Stimulated activated CD8-positive, alpha-beta memory T cell treated with anti-CD3 and anti-CD28 coated beads, Interleukin-7, amount 100 ng/mL, for 4 hours (primary cell): ENCODE data around the gene SOX2.

Experiments used
- DNase-seq, 2 donors: peaks; one replicate each; pipeline ENCODE4 v3.0.0-alpha.2; 2020; ENCODE audit warnings: low read depth in 2 of 2

The SOX2 gene

GRCh38 chr3:181704421-181705085 is 7.2 kb upstream of the SOX2 start:
- DNase-seq: no peak

GRCh38 chr3:181705086-181705480 is 6.6 kb upstream of the SOX2 start:
- DNase-seq: no peak

- no peak for DNase-seq
These were observed 3.7 kb upstream of the SOX2 start for GRCh38 chr3:181707980-181708379.

GRCh38 chr3:181709537-181710279 is 2.0 kb upstream of the SOX2 start:
- no peak for DNase-seq

GRCh38 chr3:181710345-181711291 is 1.1 kb upstream of the SOX2 start:
- DNase-seq: no peak

- DNase-seq: no peak
These were observed 464 bp downstream of the SOX2 start for GRCh38 chr3:181712226-181712552.

GRCh38 chr3:181712553-181713279 is 991 bp downstream of the SOX2 start:
- no peak for DNase-seq

- no peak for DNase-seq
These were observed 1.5 kb downstream of the SOX2 start for GRCh38 chr3:181713280-181713647.

- DNase-seq: no peak
These were observed 2.2 kb downstream of the SOX2 start for GRCh38 chr3:181713676-181714612.

- no peak for DNase-seq
These were observed 4.0 kb downstream of the SOX2 start for GRCh38 chr3:181715571-181716340.

- DNase-seq: no peak
These were observed 5.2 kb downstream of the SOX2 start for GRCh38 chr3:181716966-181717365.

- no peak for DNase-seq
These were observed 5.9 kb downstream of the SOX2 start for GRCh38 chr3:181717549-181718171.

- DNase-seq: no peak
These were observed 6.6 kb downstream of the SOX2 start for GRCh38 chr3:181718369-181718768.

- DNase-seq: no peak
These were observed 7.5 kb downstream of the SOX2 start for GRCh38 chr3:181718987-181719911.

- DNase-seq: no peak
These were observed 8.4 kb downstream of the SOX2 start for GRCh38 chr3:181719991-181720680.

GRCh38 chr3:181721046-181721875 is 9.5 kb downstream of the SOX2 start:
- no peak for DNase-seq

GRCh38 chr3:181722156-181722555 is 10.4 kb downstream of the SOX2 start:
- DNase-seq: no peak
